MM.1S (cell line): ENCODE measurements around the gene EXOC4.

ENCODE experiments used
- DNase-seq: peaks from one replicate; pipeline ENCODE4 v3.0.0-alpha.2; 2015
- H2AFZ ChIP-seq: fragments of 300-600 bp; sonication (generic); 2 replicates; pipeline ENCODE4 v1.6.0; 2016; ENCODE audit warnings: antibody characterized with exemption, low read length
- H3F3A ChIP-seq: fragments of 300-600 bp; sonication (generic); 2 replicates; pipeline ENCODE4 v1.6.1; 2016; ENCODE audit warnings: mild to moderate bottlenecking, antibody characterized with exemption, low read length, moderate library complexity, mixed read lengths; ENCODE audit not compliant: insufficient read depth
- H3K27ac ChIP-seq: fragments of 300-600 bp; sonication (generic); 2 replicates; pipeline ENCODE4 v1.5.1; 2016; ENCODE audit warnings: mild to moderate bottlenecking, low read length
- H3K27me3 ChIP-seq: fragments of 300-600 bp; sonication (generic); replicated peaks from 2 replicates; pipeline ENCODE4 v1.6.0; 2016; ENCODE audit warnings: low read length; ENCODE audit not compliant: insufficient read depth
- H3K36me3 ChIP-seq: fragments of 300-600 bp; sonication (generic); replicated peaks from 2 replicates; pipeline ENCODE4 v1.6.1; 2016; ENCODE audit warnings: mild to moderate bottlenecking, low read length, mixed read lengths; ENCODE audit not compliant: insufficient read depth
- H3K4me1 ChIP-seq: fragments of 300-600 bp; sonication (generic); 2 replicates; pipeline ENCODE4 v1.6.1; 2016; ENCODE audit warnings: low read length, mixed read lengths
- H3K4me2 ChIP-seq: fragments of 300-600 bp; sonication (generic); 2 replicates; pipeline ENCODE4 v1.6.0; 2016; ENCODE audit warnings: low read depth, low read length
- H3K4me3 ChIP-seq: fragments of 300-600 bp; sonication (generic); 2 replicates; pipeline ENCODE4 v1.5.1; 2016; ENCODE audit warnings: low read length, mixed read lengths
- H3K79me2 ChIP-seq: fragments of 300-600 bp; sonication (generic); 2 replicates; pipeline ENCODE4 v1.6.1; 2016; ENCODE audit warnings: mixed run types, low read length, mixed read lengths
- H3K9ac ChIP-seq: fragments of 300-600 bp; sonication (generic); 2 replicates; pipeline ENCODE4 v1.6.1; 2016; ENCODE audit warnings: low read length, mixed read lengths
- H3K9me2 ChIP-seq: fragments of 300-600 bp; sonication (generic); replicated peaks from 2 replicates; pipeline ENCODE4 v1.6.1; 2016; ENCODE audit warnings: mild to moderate bottlenecking, low read length, mixed read lengths; ENCODE audit not compliant: insufficient read depth
- H3K9me3 ChIP-seq: fragments of 300-600 bp; sonication (generic); replicated peaks from 2 replicates; pipeline ENCODE4 v1.6.1; 2016; ENCODE audit warnings: mild to moderate bottlenecking, low read length, mixed read lengths; ENCODE audit not compliant: insufficient read depth
- H4K20me1 ChIP-seq: fragments of 300-600 bp; sonication (generic); 2 replicates; pipeline ENCODE4 v1.6.1; 2016; ENCODE audit warnings: mild to moderate bottlenecking, low read length, moderate library complexity, mixed read lengths; ENCODE audit not compliant: insufficient read depth
- EZH2 ChIP-seq: fragments of 300-600 bp; sonication (generic); optimal IDR thresholded peaks from 2 replicates; pipeline ENCODE3; 2017; ENCODE audit warnings: low read depth, mild to moderate bottlenecking, antibody characterized with exemption, low read length, mixed read lengths
- EZH2phosphoT487 ChIP-seq: fragments of 300-600 bp; sonication (generic); IDR thresholded peaks from 2 replicates; pipeline ENCODE4 v1.6.1; 2018; ENCODE audit warnings: antibody characterized with exemption, low read length
- TF ChIP-seq, protein P1 (sequence below): fragments of 300-600 bp; sonication (generic); IDR thresholded peaks from 2 replicates; pipeline ENCODE4 v1.5.1; 2016; ENCODE audit warnings: antibody characterized with exemption, low read length, mixed read lengths

Gene EXOC4

GRCh38 chr7:133846203-133846945, 593.5 kb downstream of the EXOC4 start:
- DNase-seq: no peak
- Histone ChIP-seq H3F3A (no peaks in the 10 kb centered on the region), H3K27ac (no peak overlapping the region), H3K4me2 (no peak overlapping the region), H3K36me3 (no peaks in the 10 kb centered on the region), H2AFZ (no peak overlapping the region), H3K79me2 (no peaks in the 10 kb centered on the region), H3K9me2 (no peaks in the 10 kb centered on the region), H3K9ac (no peak overlapping the region), H4K20me1 (no peaks in the 10 kb centered on the region), H3K9me3 (no peaks in the 10 kb centered on the region), H3K27me3 (no peaks in the 10 kb centered on the region), H3K4me3 (no peak overlapping the region), H3K4me1 (no peaks in the 10 kb centered on the region)
- no peak for TF ChIP-seq EZH2phosphoT487
- TF ChIP-seq EZH2: no peak
- TF ChIP-seq, protein P1, sequence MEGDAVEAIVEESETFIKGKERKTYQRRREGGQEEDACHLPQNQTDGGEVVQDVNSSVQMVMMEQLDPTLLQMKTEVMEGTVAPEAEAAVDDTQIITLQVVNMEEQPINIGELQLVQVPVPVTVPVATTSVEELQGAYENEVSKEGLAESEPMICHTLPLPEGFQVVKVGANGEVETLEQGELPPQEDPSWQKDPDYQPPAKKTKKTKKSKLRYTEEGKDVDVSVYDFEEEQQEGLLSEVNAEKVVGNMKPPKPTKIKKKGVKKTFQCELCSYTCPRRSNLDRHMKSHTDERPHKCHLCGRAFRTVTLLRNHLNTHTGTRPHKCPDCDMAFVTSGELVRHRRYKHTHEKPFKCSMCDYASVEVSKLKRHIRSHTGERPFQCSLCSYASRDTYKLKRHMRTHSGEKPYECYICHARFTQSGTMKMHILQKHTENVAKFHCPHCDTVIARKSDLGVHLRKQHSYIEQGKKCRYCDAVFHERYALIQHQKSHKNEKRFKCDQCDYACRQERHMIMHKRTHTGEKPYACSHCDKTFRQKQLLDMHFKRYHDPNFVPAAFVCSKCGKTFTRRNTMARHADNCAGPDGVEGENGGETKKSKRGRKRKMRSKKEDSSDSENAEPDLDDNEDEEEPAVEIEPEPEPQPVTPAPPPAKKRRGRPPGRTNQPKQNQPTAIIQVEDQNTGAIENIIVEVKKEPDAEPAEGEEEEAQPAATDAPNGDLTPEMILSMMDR: no peak

DNA sequence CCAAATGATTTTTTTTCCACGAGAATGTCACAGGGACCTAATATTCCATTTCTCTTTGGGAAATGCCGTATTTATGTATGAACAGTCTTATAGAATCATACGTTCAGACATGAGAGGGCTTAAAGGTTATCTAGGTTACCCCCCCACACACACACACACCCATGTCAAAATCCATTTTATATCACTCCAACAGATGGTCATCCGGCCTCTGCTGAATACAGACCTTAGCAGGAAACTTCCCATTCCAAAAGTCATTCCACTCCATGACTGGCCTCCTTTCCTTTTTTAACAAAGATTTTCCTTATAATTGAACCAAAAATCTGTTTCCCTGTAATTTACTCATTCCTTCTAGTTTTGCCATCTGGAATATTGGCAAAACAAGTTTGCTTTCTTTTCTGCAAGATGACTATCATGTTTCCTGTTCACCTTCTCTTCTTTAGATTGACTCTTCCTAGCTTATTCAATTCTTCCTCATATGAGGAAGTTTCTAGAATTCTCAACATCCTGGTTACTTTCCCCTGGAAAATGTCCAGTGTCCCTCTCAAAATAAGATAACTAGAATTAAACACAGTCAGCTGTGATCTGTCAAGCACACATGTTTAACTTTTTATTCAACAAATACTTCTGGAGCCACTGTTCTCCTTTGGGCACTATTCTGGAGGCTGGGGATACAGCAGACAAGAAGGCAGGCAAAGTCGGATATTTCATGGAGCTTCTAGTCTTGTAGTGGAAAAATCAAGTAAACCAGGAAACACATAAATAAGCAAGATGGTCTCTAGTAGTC, 597.8 kb downstream of the EXOC4 start:
- DNase-seq: no peak
- Histone ChIP-seq H3K4me1 (peaks cover 11% of the 10 kb centered on the region; the same call in 1 of the 2 replicates), H3K27me3 (no peaks in the 10 kb centered on the region), H3F3A (peaks cover 6% of the 10 kb centered on the region; the same call in 1 of the 2 replicates), H3K9me3 (no peaks in the 10 kb centered on the region), H3K4me3 (no peak overlapping the region), H3K4me2 (no peak overlapping the region), H3K27ac (no peak overlapping the region), H3K36me3 (no peaks in the 10 kb centered on the region), H3K9me2 (no peaks in the 10 kb centered on the region), H3K79me2 (no peaks in the 10 kb centered on the region), H2AFZ (no peak overlapping the region), H3K9ac (no peak overlapping the region), H4K20me1 (no peaks in the 10 kb centered on the region)
- TF ChIP-seq EZH2: no peak
- no peak for TF ChIP-seq EZH2phosphoT487
- TF ChIP-seq, protein P1: no peak

DNA sequence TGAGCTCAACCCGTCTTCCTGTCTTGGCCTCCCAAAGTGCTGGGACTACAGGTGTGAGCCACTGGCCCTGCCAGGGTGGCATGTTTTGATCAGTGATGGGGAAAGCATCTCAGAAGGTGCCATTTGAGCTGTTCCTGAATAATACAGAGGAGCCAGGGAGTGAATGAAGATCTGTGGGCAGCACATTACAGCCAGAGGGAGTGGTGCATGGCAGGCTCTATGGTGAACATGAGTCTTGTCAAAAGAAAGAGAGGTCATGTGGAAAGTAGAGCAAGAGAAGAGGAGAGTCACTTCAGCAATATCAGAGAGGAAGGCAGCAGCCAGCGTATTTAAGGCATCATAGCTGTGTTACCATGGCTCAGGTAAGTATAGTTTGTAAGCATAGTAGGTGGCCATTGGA, 598.5 kb downstream of the EXOC4 start:
- Histone ChIP-seq H3K4me1 (peaks cover 11% of the 10 kb centered on the region; the same call in 1 of the 2 replicates), H2AFZ (no peak overlapping the region), H3K9me2 (no peaks in the 10 kb centered on the region), H3K27ac (no peak overlapping the region), H4K20me1 (no peaks in the 10 kb centered on the region), H3K36me3 (no peaks in the 10 kb centered on the region), H3K4me2 (no peak overlapping the region), H3K4me3 (no peak overlapping the region), H3K27me3 (no peaks in the 10 kb centered on the region), H3K79me2 (no peaks in the 10 kb centered on the region), H3F3A (peaks cover 6% of the 10 kb centered on the region; the same call in 1 of the 2 replicates), H3K9ac (no peak overlapping the region), H3K9me3 (no peaks in the 10 kb centered on the region)
- no peak for TF ChIP-seq EZH2phosphoT487
- no peak for TF ChIP-seq EZH2
- TF ChIP-seq, protein P1: no peak
- no peak for DNase-seq
